ENCODE data around the gene GOPC. TPM values are rescaled to one million over a fixed set of nuclear protein-coding genes. Genes with fewer than 3 reads are reported as not detected.
"Not testable (repeated sequence)": the region's sequence is repeated elsewhere in the genome, so short reads cannot be mapped to it uniquely, and the experiment has no call there.

GOPC gene
- total RNA-seq = 10 to 100 TPM; 17.5 to 27.7 (median 20.4) TPM
- total RNA-seq (2013) = 44.9 TPM

DNA sequence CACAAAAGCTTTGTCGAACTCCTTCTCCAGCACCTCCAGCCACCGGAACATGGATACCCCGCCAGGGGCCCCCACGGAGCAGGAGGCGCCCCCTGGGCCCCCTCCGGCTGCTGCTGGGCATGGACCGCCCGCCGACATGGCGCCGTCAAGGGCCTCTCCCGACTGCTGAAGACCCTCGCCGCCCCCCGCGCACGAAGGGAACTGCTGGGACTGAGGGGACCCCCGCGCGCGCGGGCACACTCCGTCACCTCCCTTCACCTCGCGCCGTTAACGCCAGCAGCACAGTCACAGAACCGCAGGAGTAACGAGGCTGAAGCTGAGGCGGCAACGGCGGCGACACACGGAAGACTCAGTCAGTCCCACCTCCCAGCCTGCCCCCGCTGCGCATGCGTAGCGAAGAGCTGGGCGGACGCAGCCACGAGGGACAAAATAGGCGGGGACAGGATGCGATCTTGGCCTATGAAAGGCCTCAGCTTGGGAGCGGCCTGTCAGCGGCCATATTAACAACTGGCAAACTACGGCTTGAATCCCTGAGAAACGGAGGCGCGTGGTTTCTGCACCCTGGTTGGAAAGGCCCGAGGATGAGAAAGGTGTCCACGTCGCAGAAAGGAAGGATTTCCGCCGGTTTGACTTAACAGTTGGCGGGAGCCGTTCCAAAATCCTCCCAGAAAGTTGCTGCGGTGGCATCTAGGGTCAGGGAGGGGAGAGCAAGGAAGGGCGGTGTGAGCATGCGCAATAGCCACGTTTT, at the start of gene GOPC:
TSS of gene GOPC (minus strand) at position 361 of the 748 bp plus-strand sequence. CDS start at position 138, 223 bp downstream.
- H3K4me1 Mint-ChIP-seq = peaks cover 52 to 53% of the 10 kb centered on the region in 2 donors
- peak within 1 kb of the TSS; percentile 69 for H3K4me3 ChIP-seq (ENCODE audit: low read length)
- H3K27me3 Mint-ChIP-seq (ENCODE audit: low read depth in 2 of 2) = no peaks in the 10 kb centered on the region
- DNase-seq (peak; percentile 92 to 100), ATAC-seq (peak; percentile 93 to 99 (median 94))
- peak; percentile 15 for TF ChIP-seq CTCF (IDR thresholded peaks at IDR 0.05)
- peaks cover 6% of the 10 kb centered on the region for H3K36me3 ChIP-seq (ENCODE audit: control insufficient read depth, insufficient read depth, low read length)
- H3K9me3 Mint-ChIP-seq = no peaks in the 10 kb centered on the region
- no peaks in the 10 kb centered on the region for H3K36me3 Mint-ChIP-seq
- H3K9me3 ChIP-seq (ENCODE audit: control insufficient read depth, insufficient read depth, low read length) = no peaks in the 10 kb centered on the region
- peak within 1 kb of the TSS; percentile 98 for H3K4me3 Mint-ChIP-seq
- H3K4me1 ChIP-seq (ENCODE audit: control insufficient read depth, insufficient read depth, low read length) = peaks cover 22% of the 10 kb centered on the region
- peak within 1 kb of the TSS; percentile 97 to 99 for H3K27ac Mint-ChIP-seq
- whole genome bisulfite sequencing (ENCODE audit: insufficient coverage) = under 1% methylated on average over 60 of the region's 60 CpGs
- H3K27ac ChIP-seq (ENCODE audit: low read length) = peak within 1 kb of the TSS; percentile 78
- intact Hi-C loops (cut with micrococcal nuclease) = loop anchor here (1.0 to 10.0 kb wide), 6 partner anchors 12 to 1292 kb away; partner anchors contain the start of genes ASF1A and NUS1
- no peaks in the 10 kb centered on the region for H3K27me3 ChIP-seq (ENCODE audit: control insufficient read depth, insufficient read depth, low read length)

DNA sequence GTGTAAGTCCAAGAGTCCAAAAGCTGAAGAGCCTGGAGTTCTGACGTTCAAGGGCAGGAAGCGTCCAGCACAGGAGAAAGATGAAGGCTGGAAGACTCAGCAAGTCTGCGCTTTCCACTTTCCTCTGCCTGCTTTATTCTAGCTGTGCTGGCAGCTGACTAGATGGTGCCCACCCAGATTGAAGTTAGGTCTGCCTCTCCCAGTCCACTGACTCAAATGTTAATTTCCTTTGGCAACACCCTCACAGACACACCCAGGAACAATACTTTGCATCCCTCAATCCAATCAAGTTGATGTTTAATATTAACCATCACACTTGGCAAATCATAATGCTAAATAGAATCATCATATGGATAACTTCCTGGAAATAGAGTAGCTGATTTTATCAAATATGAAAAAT, 49.7 kb upstream of the GOPC start:
- 95% methylated on average over 3 of the region's 3 CpGs for WGBS (ENCODE audit: insufficient coverage)
- intact Hi-C loops (cut with micrococcal nuclease); H3K4me3 ChIP-seq (ENCODE audit: low read length); H3K27ac Mint-ChIP-seq; H3K36me3 Mint-ChIP-seq; DNase-seq; ATAC-seq; H3K9me3 Mint-ChIP-seq; H3K4me1 ChIP-seq (ENCODE audit: control insufficient read depth, insufficient read depth, low read length); H3K36me3 ChIP-seq (ENCODE audit: control insufficient read depth, insufficient read depth, low read length); H3K27me3 ChIP-seq (ENCODE audit: control insufficient read depth, insufficient read depth, low read length); H3K27me3 Mint-ChIP-seq (ENCODE audit: low read depth in 2 of 2); H3K27ac ChIP-seq (ENCODE audit: low read length); H3K4me1 Mint-ChIP-seq; H3K4me3 Mint-ChIP-seq; H3K9me3 ChIP-seq (ENCODE audit: control insufficient read depth, insufficient read depth, low read length): not testable (repeated sequence)

DNA sequence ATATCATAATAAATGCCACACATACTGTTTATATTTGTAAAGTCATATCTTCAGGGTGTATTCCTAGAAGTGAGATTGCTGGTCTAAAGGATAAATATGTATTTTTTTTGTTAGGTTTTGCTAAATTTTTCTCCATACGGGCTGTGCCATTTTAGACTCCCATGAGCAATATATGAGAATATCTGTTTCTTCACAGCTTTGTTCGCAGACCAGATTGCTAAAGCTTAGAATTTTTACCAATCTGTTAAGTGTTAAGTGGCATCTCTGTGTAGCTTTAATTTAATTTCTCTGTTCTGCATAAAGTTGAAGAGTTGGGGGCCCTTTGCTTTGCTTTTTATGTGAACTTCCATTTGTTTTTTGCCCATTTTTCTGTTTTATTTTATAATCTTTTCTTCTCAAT, 40.7 kb upstream of the GOPC start:
- H3K27ac Mint-ChIP-seq = no peak overlapping the region
- H3K36me3 Mint-ChIP-seq = no peaks in the 10 kb centered on the region
- no peaks in the 10 kb centered on the region for H3K9me3 Mint-ChIP-seq
- TF ChIP-seq CTCF (IDR thresholded peaks at IDR 0.05) = no peak
- WGBS (ENCODE audit: insufficient coverage) = 100% methylated on average over 2 of the region's 2 CpGs
- no peaks in the 10 kb centered on the region for H3K9me3 ChIP-seq (ENCODE audit: control insufficient read depth, insufficient read depth, low read length)
- no peak overlapping the region for H3K27ac ChIP-seq (ENCODE audit: low read length)
- peaks cover 5 to 16% of the 10 kb centered on the region in 2 donors for H3K27me3 Mint-ChIP-seq (ENCODE audit: low read depth in 2 of 2)
- no peak overlapping the region for H3K4me3 Mint-ChIP-seq
- ATAC-seq (no peak), DNase-seq (no peak)
- H3K36me3 ChIP-seq (ENCODE audit: control insufficient read depth, insufficient read depth, low read length) = no peaks in the 10 kb centered on the region
- no peaks in the 10 kb centered on the region for H3K4me1 Mint-ChIP-seq
- intact Hi-C loops (cut with micrococcal nuclease) = no loop called here
- no peaks in the 10 kb centered on the region for H3K4me1 ChIP-seq (ENCODE audit: control insufficient read depth, insufficient read depth, low read length)
- no peak overlapping the region for H3K4me3 ChIP-seq (ENCODE audit: low read length)
- peaks cover 2% of the 10 kb centered on the region for H3K27me3 ChIP-seq (ENCODE audit: control insufficient read depth, insufficient read depth, low read length)

DNA sequence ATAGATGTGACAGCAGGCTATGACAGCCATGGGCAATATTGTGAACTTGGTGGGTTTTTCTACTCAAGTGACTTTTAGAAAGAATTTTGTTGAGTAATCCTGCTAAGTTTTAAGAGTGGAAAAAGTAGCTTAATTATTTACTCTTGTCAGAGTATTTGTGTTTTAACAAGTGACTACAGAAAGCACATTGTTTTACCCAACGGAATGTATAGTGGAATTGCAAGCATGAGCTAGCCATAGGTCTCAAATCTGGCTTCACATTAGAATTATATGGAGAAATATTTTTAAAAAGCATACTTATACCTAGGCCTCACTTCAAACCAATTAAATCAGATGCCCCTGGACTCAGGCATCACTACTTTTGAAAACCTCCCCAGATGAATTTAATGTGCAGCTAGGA, 35.5 kb upstream of the GOPC start:
- no peak for TF ChIP-seq CTCF (IDR thresholded peaks at IDR 0.05)
- peaks cover 19 to 22% of the 10 kb centered on the region in 2 donors for H3K27me3 Mint-ChIP-seq (ENCODE audit: low read depth in 2 of 2)
- Histone ChIP-seq H3K27me3 (ENCODE audit: control insufficient read depth, insufficient read depth, low read length) (peaks cover 2% of the 10 kb centered on the region), H3K27ac (ENCODE audit: low read length) (no peak overlapping the region), H3K4me3 (ENCODE audit: low read length) (no peak overlapping the region), H3K4me1 (ENCODE audit: control insufficient read depth, insufficient read depth, low read length) (no peaks in the 10 kb centered on the region), H3K36me3 (ENCODE audit: control insufficient read depth, insufficient read depth, low read length) (no peaks in the 10 kb centered on the region), H3K9me3 (ENCODE audit: control insufficient read depth, insufficient read depth, low read length) (peaks cover 2% of the 10 kb centered on the region)
- no peaks in the 10 kb centered on the region for H3K4me1 Mint-ChIP-seq
- DNase-seq (no peak), ATAC-seq (no peak)
- H3K9me3 Mint-ChIP-seq = peaks cover 0 to 2% of the 10 kb centered on the region in 2 donors
- H3K36me3 Mint-ChIP-seq = peaks cover 8% of the 10 kb centered on the region
- no CpG with 5 or more reads among the region's 1 CpG for WGBS (ENCODE audit: insufficient coverage)
- intact Hi-C loops (cut with micrococcal nuclease) = no loop called here
- no peak overlapping the region for H3K27ac Mint-ChIP-seq
- no peak overlapping the region for H3K4me3 Mint-ChIP-seq

Measured in natural killer cell (primary cell).